ENCODE measurements around the gene HBP1. TPM values are rescaled to one million over a fixed set of nuclear protein-coding genes. Genes with fewer than 3 reads are reported as not detected.
"Not testable (repeated sequence)": the region's sequence is repeated elsewhere in the genome, so short reads cannot be mapped to it uniquely, and the experiment has no call there.

The HBP1 gene
- total RNA-seq, 4 donors from 2014 or later = 57.6 to 67.7 (median 66.9) TPM

DNA sequence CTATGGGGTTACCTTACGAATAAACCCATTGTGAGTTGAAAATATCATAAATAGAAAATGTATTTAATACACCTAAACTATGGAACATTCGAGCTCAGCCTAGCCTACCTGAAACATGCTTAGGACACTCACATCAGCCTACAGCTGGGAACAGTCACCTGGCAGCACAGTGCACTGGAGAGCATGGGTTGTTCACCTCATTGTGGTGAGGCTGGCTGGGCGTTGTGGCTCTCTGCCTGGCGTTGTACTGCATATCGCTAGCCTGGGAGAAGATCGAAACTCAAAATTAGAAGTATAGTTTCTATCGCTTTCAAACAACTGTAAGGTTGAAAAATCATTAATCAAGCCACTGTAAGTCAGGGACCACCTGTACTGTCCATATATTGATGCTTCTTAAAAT lies 17.3 kb upstream of the HBP1 start:
- DNase-seq = no peak
- Histone ChIP-seq H3K27me3 (no peaks in the 10 kb centered on the region), H3K36me3 (no peaks in the 10 kb centered on the region), H3K4me1 (no peaks in the 10 kb centered on the region), H3K4me3 (no peak overlapping the region), H3K27ac (no peak overlapping the region), H3K9me3 (no peaks in the 10 kb centered on the region)
- TF ChIP-seq, protein P1, sequence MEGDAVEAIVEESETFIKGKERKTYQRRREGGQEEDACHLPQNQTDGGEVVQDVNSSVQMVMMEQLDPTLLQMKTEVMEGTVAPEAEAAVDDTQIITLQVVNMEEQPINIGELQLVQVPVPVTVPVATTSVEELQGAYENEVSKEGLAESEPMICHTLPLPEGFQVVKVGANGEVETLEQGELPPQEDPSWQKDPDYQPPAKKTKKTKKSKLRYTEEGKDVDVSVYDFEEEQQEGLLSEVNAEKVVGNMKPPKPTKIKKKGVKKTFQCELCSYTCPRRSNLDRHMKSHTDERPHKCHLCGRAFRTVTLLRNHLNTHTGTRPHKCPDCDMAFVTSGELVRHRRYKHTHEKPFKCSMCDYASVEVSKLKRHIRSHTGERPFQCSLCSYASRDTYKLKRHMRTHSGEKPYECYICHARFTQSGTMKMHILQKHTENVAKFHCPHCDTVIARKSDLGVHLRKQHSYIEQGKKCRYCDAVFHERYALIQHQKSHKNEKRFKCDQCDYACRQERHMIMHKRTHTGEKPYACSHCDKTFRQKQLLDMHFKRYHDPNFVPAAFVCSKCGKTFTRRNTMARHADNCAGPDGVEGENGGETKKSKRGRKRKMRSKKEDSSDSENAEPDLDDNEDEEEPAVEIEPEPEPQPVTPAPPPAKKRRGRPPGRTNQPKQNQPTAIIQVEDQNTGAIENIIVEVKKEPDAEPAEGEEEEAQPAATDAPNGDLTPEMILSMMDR (IDR thresholded peaks at IDR 0.05) = no peak
- no peak for TF ChIP-seq POLR2A (IDR thresholded peaks at IDR 0.05)

DNA sequence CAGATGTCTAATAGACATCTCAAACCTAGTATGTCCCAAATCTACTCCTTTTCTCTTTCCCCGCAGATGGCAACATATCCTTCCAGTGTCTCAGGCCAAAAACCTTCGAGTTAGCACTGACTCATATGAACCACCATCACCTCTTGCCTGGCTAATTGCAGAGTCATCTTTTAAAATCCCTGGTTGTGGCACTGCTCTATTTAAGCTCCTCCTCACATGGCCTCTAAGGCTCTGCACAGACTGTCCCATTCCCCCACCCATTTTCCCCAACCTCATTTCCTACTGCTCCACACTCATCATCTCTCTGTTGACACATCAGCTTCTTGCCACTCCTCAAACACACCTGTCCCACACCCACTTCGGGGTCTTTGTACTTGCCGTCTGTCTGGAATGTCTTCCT lies 16.8 kb upstream of the HBP1 start:
- no peaks in the 10 kb centered on the region for H3K36me3 ChIP-seq
- TF ChIP-seq, protein P1 (IDR thresholded peaks at IDR 0.05) = no peak
- TF ChIP-seq POLR2A (IDR thresholded peaks at IDR 0.05) = no peak
- no peaks in the 10 kb centered on the region for H3K4me1 ChIP-seq
- no peak for DNase-seq
- no peak overlapping the region for H3K4me3 ChIP-seq
- H3K27me3 ChIP-seq = no peaks in the 10 kb centered on the region
- no peak overlapping the region for H3K27ac ChIP-seq
- no peaks in the 10 kb centered on the region for H3K9me3 ChIP-seq

DNA sequence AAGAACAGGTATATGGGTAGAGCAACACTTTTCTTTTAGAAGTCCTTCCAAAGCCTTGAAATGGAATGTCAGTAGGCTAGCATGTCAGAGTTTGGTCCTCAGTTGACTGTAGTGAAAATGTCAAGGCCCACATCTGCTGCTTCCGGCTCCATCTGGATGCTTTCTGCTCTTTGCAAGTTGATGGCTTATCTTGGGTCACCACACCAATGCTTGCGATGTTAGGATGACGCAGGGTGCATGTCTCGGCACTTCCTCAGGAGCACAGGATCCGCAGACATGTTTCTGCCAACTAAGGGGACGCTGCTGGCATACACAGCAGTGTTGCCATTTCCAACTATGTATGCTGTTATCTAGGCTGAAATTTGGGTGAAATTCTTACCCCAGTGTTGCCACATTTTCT lies 14.0 kb upstream of the HBP1 start:
- Histone ChIP-seq H3K27me3 (no peaks in the 10 kb centered on the region), H3K4me1 (no peaks in the 10 kb centered on the region), H3K36me3 (no peaks in the 10 kb centered on the region), H3K4me3 (no peak overlapping the region), H3K27ac (no peak overlapping the region), H3K9me3 (no peaks in the 10 kb centered on the region)
- TF ChIP-seq, protein P1 (IDR thresholded peaks at IDR 0.05) = no peak
- TF ChIP-seq POLR2A (IDR thresholded peaks at IDR 0.05) = no peak
- no peak for DNase-seq

DNA sequence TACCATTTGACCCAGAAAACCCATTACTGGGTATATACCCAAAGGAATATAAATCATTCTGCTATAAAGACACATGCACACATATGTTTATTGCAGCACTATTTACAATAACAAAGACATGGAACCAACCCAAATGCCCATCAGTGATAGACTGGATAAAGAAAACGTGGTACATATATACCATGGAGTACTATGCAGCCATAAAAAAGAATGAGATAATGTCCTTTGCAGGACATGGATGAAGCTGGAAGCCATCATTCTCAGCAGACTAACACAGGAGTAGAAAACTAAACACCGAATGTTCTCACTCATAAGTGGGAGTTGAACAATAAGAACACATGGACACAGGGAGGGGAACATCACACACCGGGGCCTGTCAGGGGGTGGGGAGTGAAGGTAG lies 13.1 kb upstream of the HBP1 start:
- not testable (repeated sequence) for H3K27ac ChIP-seq, H3K4me1 ChIP-seq, H3K27me3 ChIP-seq

DNA sequence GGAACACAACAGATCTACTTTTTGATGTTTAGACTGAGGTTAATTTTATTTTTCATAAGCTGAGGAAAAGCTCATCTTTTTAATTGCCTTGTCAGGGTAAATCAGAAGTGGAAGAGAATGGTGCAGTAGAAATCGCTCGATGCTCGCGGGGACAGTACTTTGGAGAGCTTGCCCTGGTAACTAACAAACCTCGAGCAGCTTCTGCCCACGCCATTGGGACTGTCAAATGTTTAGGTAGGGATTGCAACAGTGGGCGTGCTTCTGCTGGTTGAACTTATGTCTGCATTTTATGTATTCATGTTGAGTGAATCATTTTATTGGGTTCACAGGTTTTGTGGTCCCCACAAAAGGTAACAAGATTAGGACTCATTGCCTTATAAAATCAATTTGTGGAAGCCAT lies 11.7 kb upstream of the HBP1 start:
- DNase-seq = no peak
- TF ChIP-seq, protein P1 (IDR thresholded peaks at IDR 0.05) = no peak
- no peak for TF ChIP-seq POLR2A (IDR thresholded peaks at IDR 0.05)
- Histone ChIP-seq H3K4me3 (no peak overlapping the region), H3K9me3 (no peaks in the 10 kb centered on the region), H3K4me1 (no peaks in the 10 kb centered on the region), H3K27ac (no peak overlapping the region), H3K27me3 (no peaks in the 10 kb centered on the region), H3K36me3 (no peaks in the 10 kb centered on the region)

More for the DNA sequence above, 13.1 kb upstream of the HBP1 start:
- not testable (repeated sequence) for DNase-seq, H3K9me3 ChIP-seq, H3K4me3 ChIP-seq, H3K36me3 ChIP-seq

DNA sequence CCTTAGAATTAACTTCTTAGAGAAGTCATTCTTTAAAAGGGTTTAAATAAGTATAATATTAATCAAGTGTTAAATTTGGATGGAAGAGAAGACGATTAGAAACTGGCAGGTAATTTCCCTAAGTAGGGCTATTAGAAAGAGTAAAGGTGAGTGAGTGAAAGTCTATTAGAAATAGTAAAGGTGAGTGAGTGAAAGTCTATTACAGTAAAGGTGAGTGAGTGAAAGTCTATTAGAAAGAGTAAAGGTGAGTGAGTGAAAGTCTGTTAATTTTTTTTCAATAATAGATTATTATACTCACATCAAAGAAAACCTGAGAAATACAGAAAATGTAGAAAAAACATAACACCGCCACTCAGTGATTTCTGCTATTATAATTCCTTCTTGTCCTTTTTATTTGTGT lies 10.8 kb upstream of the HBP1 start:
- no peaks in the 10 kb centered on the region for H3K4me1 ChIP-seq
- no peaks in the 10 kb centered on the region for H3K36me3 ChIP-seq
- TF ChIP-seq POLR2A (IDR thresholded peaks at IDR 0.05) = no peak
- TF ChIP-seq, protein P1 (IDR thresholded peaks at IDR 0.05) = no peak
- no peak for DNase-seq
- no peaks in the 10 kb centered on the region for H3K27me3 ChIP-seq
- no peak overlapping the region for H3K27ac ChIP-seq
- H3K9me3 ChIP-seq = no peaks in the 10 kb centered on the region
- H3K4me3 ChIP-seq = no peak overlapping the region

Data from Peyer's patch (tissue), 4 donors.